Neuronal stem cell (in vitro differentiated cells): Measurements from ENCODE around the gene PDRG1.

Source experiments
- DNase-seq: peaks from one replicate; pipeline ENCODE4 v3.0.0-alpha.2; 2013; ENCODE audit warnings: low spot score
- H2AFZ ChIP-seq: one replicate; pipeline ENCODE4 v1.6.1; 2013; ENCODE audit warnings: mild to moderate bottlenecking, low read length, inconsistent platforms
- H2AK5ac ChIP-seq: 2 replicates; pipeline ENCODE4 v1.6.1; 2013; ENCODE audit warnings: low read depth, mild to moderate bottlenecking, inconsistent platforms, low read length, moderate library complexity, mixed read lengths
- H2BK120ac ChIP-seq: 2 replicates; pipeline ENCODE4 v1.6.1; 2013; ENCODE audit warnings: low read depth, mild to moderate bottlenecking, inconsistent platforms, low read length, moderate library complexity, mixed read lengths
- H2BK12ac ChIP-seq: one replicate; pipeline ENCODE4 v1.6.1; 2013; ENCODE audit warnings: low read length, inconsistent platforms
- H2BK15ac ChIP-seq: 2 replicates; pipeline ENCODE4 v1.6.1; 2013; ENCODE audit warnings: mild to moderate bottlenecking, low read length, inconsistent platforms, mixed read lengths
- H2BK5ac ChIP-seq: one replicate; pipeline ENCODE4 v1.6.1; 2013; ENCODE audit warnings: inconsistent platforms, mild to moderate bottlenecking, low read length, moderate library complexity
- H3K14ac ChIP-seq: one replicate; pipeline ENCODE4 v1.6.1; 2013; ENCODE audit warnings: low read length, inconsistent platforms
- H3K18ac ChIP-seq: 2 replicates; pipeline ENCODE4 v1.6.1; 2013; ENCODE audit warnings: low read length, inconsistent platforms
- H3K23ac ChIP-seq: 2 replicates; pipeline ENCODE4 v1.6.1; 2013; ENCODE audit warnings: low read depth, mild to moderate bottlenecking, mixed read lengths, low read length, inconsistent platforms; ENCODE audit not compliant: poor library complexity
- H3K27ac ChIP-seq: replicated peaks from 3 replicates; pipeline ENCODE4 v1.5.1; 2013; ENCODE audit warnings: low read length, inconsistent platforms
- H3K27me3 ChIP-seq, 3 experiments: 2 replicates each; pipeline ENCODE4 v1.6.1; 2013; ENCODE audit warnings: low read length in 3 of 3, mild to moderate bottlenecking in 2 of 3, inconsistent platforms in 1 of 3, low read depth in 1 of 3, mixed read lengths in 1 of 3, moderate library complexity in 1 of 3; ENCODE audit not compliant: control insufficient read depth in 3 of 3, insufficient read depth in 3 of 3
- H3K36me3 ChIP-seq, 2 donors: replicated peaks in 1 of 2; 2 replicates each; pipeline ENCODE4 v1.6.1; 2013; ENCODE audit warnings: low read length in 2 of 2; ENCODE audit not compliant: control insufficient read depth in 2 of 2, insufficient read depth in 2 of 2
- H3K4ac ChIP-seq: 2 replicates; pipeline ENCODE4 v1.6.1; 2013; ENCODE audit warnings: inconsistent platforms, mild to moderate bottlenecking, low read length, moderate library complexity
- H3K4me1 ChIP-seq, 2 donors: 1 replicate in 1 of 2; 2 replicates in 1 of 2; pipeline ENCODE4 v1.6.1; 2013; ENCODE audit warnings: low read length in 2 of 2, low read depth in 1 of 2; ENCODE audit not compliant: control insufficient read depth in 2 of 2, insufficient read depth in 1 of 2
- H3K4me2 ChIP-seq: one replicate; pipeline ENCODE4 v1.6.1; 2013; ENCODE audit warnings: mild to moderate bottlenecking, low read length, inconsistent platforms; ENCODE audit not compliant: insufficient read depth, poor library complexity, severe bottlenecking
- H3K4me3 ChIP-seq, 2 donors: 2 replicates each; pipeline ENCODE4 v1.5.1; 2013; ENCODE audit warnings: low read length in 2 of 2, mild to moderate bottlenecking in 2 of 2, inconsistent platforms in 1 of 2, moderate library complexity in 1 of 2
- H3K79me1 ChIP-seq: one replicate; pipeline ENCODE4 v1.6.1; 2013; ENCODE audit warnings: low read depth, mild to moderate bottlenecking, inconsistent platforms, low read length, moderate library complexity
- H3K9ac ChIP-seq: one replicate; pipeline ENCODE4 v1.6.1; 2013; ENCODE audit warnings: mild to moderate bottlenecking, low read depth, low read length, inconsistent platforms; ENCODE audit not compliant: poor library complexity
- H3K9me3 ChIP-seq, 2 donors: replicated peaks in 1 of 2; 2 replicates each; pipeline versions ENCODE3 to v1.6.1; 2013; ENCODE audit warnings: low read length in 2 of 2, mild to moderate bottlenecking in 2 of 2, inconsistent platforms in 1 of 2, low read depth in 1 of 2, mixed read lengths in 1 of 2, moderate library complexity in 1 of 2; ENCODE audit not compliant: control insufficient read depth in 2 of 2, insufficient read depth in 1 of 2
- H4K8ac ChIP-seq: one replicate; pipeline ENCODE4 v1.6.1; 2013; ENCODE audit warnings: low read depth, mild to moderate bottlenecking, inconsistent platforms, low read length, moderate library complexity
- H4K91ac ChIP-seq: one replicate; pipeline ENCODE4 v1.6.1; 2013; ENCODE audit warnings: low read length, low read depth, mild to moderate bottlenecking, inconsistent platforms; ENCODE audit not compliant: poor library complexity
- WGBS, 2 donors: extraction: QIAGEN DNeasy Blood & Tissue Kit; methylation state at CpG; one replicate each; pipeline ENCODE4 v1.1.7; 2013; ENCODE audit warnings: missing lambda C conversion rate in 2 of 2, mixed read lengths in 1 of 2; ENCODE audit not compliant: insufficient read length in 2 of 2, insufficient replicate concordance in 1 of 2; ENCODE audit errors: extremely low coverage in 2 of 2; 5-methylcytosine and 5-hydroxymethylcytosine counted together

Gene PDRG1

DNA sequence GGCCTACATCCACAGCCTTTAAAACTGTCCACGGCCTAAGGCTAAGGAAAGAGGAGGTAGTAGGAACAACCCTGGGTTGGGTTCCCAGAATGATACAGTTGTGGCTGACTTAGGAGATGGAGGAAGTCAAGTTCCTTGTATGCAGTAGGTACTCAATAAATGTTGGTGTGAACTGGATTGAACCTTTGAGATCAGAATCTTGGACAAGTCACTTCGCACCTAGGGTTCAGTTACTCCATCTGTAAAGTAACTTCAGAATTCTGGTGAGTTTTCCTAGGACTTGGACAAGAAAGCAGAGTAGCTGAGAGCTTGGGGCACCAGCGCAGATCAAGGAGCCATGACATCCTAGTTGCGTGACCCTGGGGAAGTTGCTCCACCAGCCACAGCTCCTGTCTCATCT, 25.2 kb upstream of the PDRG1 start:
- no peak overlapping the region for H3K23ac ChIP-seq
- H3K27me3 ChIP-seq = peaks cover 0 to 10% (median 0%) of the 10 kb centered on the region in 3 experiments
- no peaks in the 10 kb centered on the region for H3K9me3 ChIP-seq
- no peaks in the 10 kb centered on the region for H3K36me3 ChIP-seq
- H2BK12ac ChIP-seq = peak overlapping the region; percentile 1
- no peak overlapping the region for H2BK5ac ChIP-seq
- H2BK15ac ChIP-seq = no peak overlapping the region
- H3K14ac ChIP-seq = no peak overlapping the region
- no peak overlapping the region for H3K27ac ChIP-seq
- whole genome bisulfite sequencing, 2 donors = no CpG with 5 or more reads among the region's 4 CpGs
- no peak for DNase-seq
- no peak overlapping the region for H4K8ac ChIP-seq
- no peak overlapping the region for H3K4me3 ChIP-seq
- H3K4me2 ChIP-seq = no peak overlapping the region
- no peak overlapping the region for H3K4ac ChIP-seq
- no peak overlapping the region for H2BK120ac ChIP-seq
- H3K9ac ChIP-seq = no peak overlapping the region
- peaks cover 7 to 12% of the 10 kb centered on the region in 2 donors for H3K4me1 ChIP-seq
- H3K18ac ChIP-seq = no peak overlapping the region
- H3K79me1 ChIP-seq = no peaks in the 10 kb centered on the region
- no peak overlapping the region for H2AK5ac ChIP-seq
- H2AFZ ChIP-seq = no peak overlapping the region
- no peak overlapping the region for H4K91ac ChIP-seq

DNA sequence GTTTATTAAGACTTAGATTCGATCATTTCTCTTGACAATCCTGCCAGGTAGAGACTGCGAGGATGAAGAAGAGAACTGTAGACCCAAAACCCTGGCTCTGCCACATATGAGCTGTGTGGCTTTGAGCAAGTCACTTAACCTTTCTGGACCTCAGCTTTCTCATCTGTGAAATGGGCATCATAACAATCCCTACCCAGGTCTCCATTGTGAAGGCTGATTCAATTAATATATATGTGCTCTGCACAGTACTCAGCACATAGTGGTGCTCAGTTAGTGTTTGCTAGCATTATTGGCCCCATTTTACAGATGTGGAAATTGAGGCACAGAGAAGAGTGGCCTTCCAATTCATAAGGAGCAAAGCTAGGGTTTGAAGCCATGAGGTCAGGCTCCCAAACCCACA, 24.0 kb upstream of the PDRG1 start:
- DNase-seq = no peak
- H4K91ac ChIP-seq = no peak overlapping the region
- H2BK12ac ChIP-seq = no peak overlapping the region
- H3K23ac ChIP-seq = no peak overlapping the region
- H3K36me3 ChIP-seq = no peaks in the 10 kb centered on the region
- no peak overlapping the region for H3K9ac ChIP-seq
- H2AK5ac ChIP-seq = no peak overlapping the region
- peaks cover 0 to 15% (median 0%) of the 10 kb centered on the region in 3 experiments for H3K27me3 ChIP-seq
- no peak overlapping the region for H2BK5ac ChIP-seq
- no CpG with 5 or more reads among the region's 2 CpGs for WGBS, 2 donors
- no peak overlapping the region for H3K4ac ChIP-seq
- no peaks in the 10 kb centered on the region for H3K79me1 ChIP-seq
- H3K4me3 ChIP-seq = no peak overlapping the region
- H4K8ac ChIP-seq = no peak overlapping the region
- no peaks in the 10 kb centered on the region for H3K9me3 ChIP-seq
- no peak overlapping the region for H2BK15ac ChIP-seq
- H3K27ac ChIP-seq = no peak overlapping the region
- H3K18ac ChIP-seq = no peak overlapping the region
- H3K4me1 ChIP-seq = peaks cover 7 to 12% of the 10 kb centered on the region in 2 donors
- H3K14ac ChIP-seq = no peak overlapping the region
- no peak overlapping the region for H2AFZ ChIP-seq
- no peak overlapping the region for H2BK120ac ChIP-seq
- H3K4me2 ChIP-seq = no peak overlapping the region

DNA sequence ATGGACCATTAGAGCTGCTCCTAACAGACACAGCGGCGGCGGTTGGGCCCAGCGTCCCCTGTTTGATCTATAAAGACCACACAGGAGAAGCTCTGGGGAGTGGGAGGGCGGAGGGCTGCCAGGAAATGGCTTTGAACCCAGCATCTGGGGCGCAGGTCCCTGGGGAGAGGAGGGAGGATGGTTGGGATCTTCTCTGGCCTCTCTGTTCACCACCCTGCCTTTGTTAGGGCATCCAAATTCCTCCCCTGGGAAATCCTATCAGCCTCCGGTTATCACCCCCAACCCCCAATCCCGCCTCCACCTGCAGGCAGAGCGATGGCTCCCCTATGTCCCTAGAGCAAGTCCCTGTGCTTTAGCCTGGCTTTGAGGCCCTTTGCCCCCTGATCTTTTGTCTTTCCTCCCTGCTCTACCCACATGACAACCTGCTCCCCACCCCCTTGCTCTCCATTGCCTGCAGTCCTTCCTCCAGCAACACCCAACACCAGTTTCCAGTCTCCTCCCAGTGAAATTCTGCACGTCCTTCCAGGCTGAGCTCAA, 23.2 kb upstream of the PDRG1 start:
- Histone ChIP-seq H2BK12ac (no peak overlapping the region), H3K9ac (no peak overlapping the region), H3K18ac (peak overlapping the region; percentile 88), H2BK120ac (peak overlapping the region; percentile 63), H2BK5ac (peak overlapping the region; percentile 63), H3K9me3 (no peaks in the 10 kb centered on the region), H3K4ac (peak overlapping the region; percentile 18), H3K4me3 (no peak overlapping the region), H2BK15ac (peak overlapping the region; percentile 10), H3K14ac (no peak overlapping the region), H3K23ac (no peak overlapping the region), H3K27me3 (peaks cover 0 to 23% (median 0%) of the 10 kb centered on the region in 3 experiments), H3K27ac (peak overlapping the region; percentile 88), H2AFZ (peak overlapping the region; percentile 66), H3K79me1 (no peaks in the 10 kb centered on the region), H4K91ac (peak overlapping the region; percentile 81), H3K4me1 (peaks cover 7 to 12% of the 10 kb centered on the region in 2 donors), H4K8ac (no peak overlapping the region), H3K36me3 (no peaks in the 10 kb centered on the region), H3K4me2 (peak overlapping the region; percentile 65), H2AK5ac (peak overlapping the region; percentile 59)
- DNase-seq = peak; percentile 52
- no CpG with 5 or more reads among the region's 10 CpGs for WGBS, 2 donors

DNA sequence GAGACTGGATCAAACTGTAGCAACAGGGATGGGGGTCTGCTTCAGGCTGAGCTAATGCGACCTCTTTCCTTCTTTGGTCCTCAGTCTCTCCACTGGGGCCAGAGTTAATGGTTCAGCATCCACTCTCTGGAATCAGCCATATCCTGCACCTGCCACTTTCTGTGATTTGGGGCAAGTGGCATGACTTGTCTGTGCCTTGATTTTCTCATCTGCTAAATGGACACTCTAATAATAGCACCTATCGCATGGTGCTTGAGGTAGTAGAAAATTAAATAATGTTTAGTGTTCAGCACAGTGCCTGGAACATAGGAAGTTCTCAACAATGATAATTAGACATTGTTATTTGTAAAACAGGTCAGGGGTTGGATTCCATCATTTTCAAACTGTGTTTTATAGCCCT, 22.4 kb upstream of the PDRG1 start:
- H3K27me3 ChIP-seq = peaks cover 0 to 31% (median 3%) of the 10 kb centered on the region in 3 experiments
- no peak overlapping the region for H2BK12ac ChIP-seq
- H4K8ac ChIP-seq = no peak overlapping the region
- H3K4me1 ChIP-seq = peaks cover 7 to 12% of the 10 kb centered on the region in 2 donors
- no peak overlapping the region for H3K18ac ChIP-seq
- no peak overlapping the region for H2AFZ ChIP-seq
- no peak overlapping the region for H3K4ac ChIP-seq
- H3K9ac ChIP-seq = no peak overlapping the region
- H2BK15ac ChIP-seq = no peak overlapping the region
- no peak overlapping the region for H3K4me3 ChIP-seq
- WGBS, 2 donors = no CpG with 5 or more reads among the region's 2 CpGs
- H3K14ac ChIP-seq = no peak overlapping the region
- no peak overlapping the region for H4K91ac ChIP-seq
- no peak overlapping the region for H3K27ac ChIP-seq
- H3K4me2 ChIP-seq = no peak overlapping the region
- H3K9me3 ChIP-seq = no peaks in the 10 kb centered on the region
- H3K36me3 ChIP-seq = no peaks in the 10 kb centered on the region
- no peak overlapping the region for H2AK5ac ChIP-seq
- no peak overlapping the region for H3K23ac ChIP-seq
- DNase-seq = no peak
- no peaks in the 10 kb centered on the region for H3K79me1 ChIP-seq
- no peak overlapping the region for H2BK5ac ChIP-seq
- no peak overlapping the region for H2BK120ac ChIP-seq
